Calu3 (cell line): Measurements from ENCODE around the gene CENPH. TPM values are rescaled to one million over a fixed set of nuclear protein-coding genes. Genes with fewer than 3 reads are reported as not detected.

Source experiments
- BruUV-seq: library from RNA; stranded (reverse); fragments of 400-500 nt; replicated peaks from 2 replicates; lab custom pipeline; 2021; lab: Mats Ljungman, UMichigan
- CTCF ChIA-PET: fragments of 300-600 bp; sonication (Branson Sonifier 250); formaldehyde crosslinking; loops from one replicate; lab custom pipeline; 2022; ENCODE audit warnings: antibody characterized with exemption; lab: Charles Lee
- DNase-seq: peaks from one replicate; pipeline ENCODE4 v3.0.0; 2022
- H3K27ac Mint-ChIP-seq: one replicate; pipeline ENCODE4 v1.8.0; 2022; ENCODE audit warnings: mixed read lengths; ENCODE audit not compliant: unreplicated experiment
- H3K27me3 Mint-ChIP-seq: one replicate; pipeline ENCODE4 v1.8.0; 2022; ENCODE audit warnings: mixed read lengths; ENCODE audit not compliant: unreplicated experiment
- H3K36me3 Mint-ChIP-seq: one replicate; pipeline ENCODE4 v1.8.0; 2022; ENCODE audit warnings: mild to moderate bottlenecking, moderate library complexity, mixed read lengths; ENCODE audit not compliant: insufficient read depth, unreplicated experiment
- H3K4me1 Mint-ChIP-seq: one replicate; pipeline ENCODE4 v1.8.0; 2022; ENCODE audit warnings: mild to moderate bottlenecking, low read depth, mixed read lengths; ENCODE audit not compliant: unreplicated experiment
- H3K4me3 Mint-ChIP-seq: one replicate; pipeline ENCODE4 v1.8.0; 2022; ENCODE audit warnings: mild to moderate bottlenecking, low read depth, moderate library complexity, mixed read lengths; ENCODE audit not compliant: unreplicated experiment
- H3K9me3 Mint-ChIP-seq: one replicate; pipeline ENCODE4 v1.8.0; 2022; ENCODE audit warnings: low read depth, mixed read lengths; ENCODE audit not compliant: unreplicated experiment
- CTCF ChIP-seq: fragments of 200-600 bp; IDR thresholded peaks from one replicate; pipeline ENCODE4 v1.8.0; 2022; ENCODE audit warnings: antibody characterized with exemption; ENCODE audit not compliant: unreplicated experiment
- intact Hi-C: fragments of 100-400 bp; cut with micrococcal nuclease; formaldehyde crosslinking; loops from one replicate; pipeline ENCODE4 v1.10.0; 2022; ENCODE audit not compliant: unreplicated experiment
- total RNA-seq: library from RNA; stranded (reverse); gene quantifications from 2 replicates; pipeline ENCODE4 v1.2.3, GENCODE V29; 2022

The CENPH gene
- total RNA-seq, 1 experiment from 2014 or later, result 17.0 TPM

GRCh38 chr5:69160651-69161050 lies 28.7 kb upstream of the CENPH start:
- intact Hi-C loops, result loop anchor here (10.0 kb wide), 1 partner anchor 66 kb away; the partner anchor contains the start of gene SLC30A5
- TF ChIP-seq CTCF, result no peak
- no peak for DNase-seq
- CTCF ChIA-PET, result no interaction called here
- no peak overlapping the region for H3K27ac Mint-ChIP-seq
- no peaks in the 10 kb centered on the region for H3K9me3 Mint-ChIP-seq
- no peak overlapping the region for H3K4me3 Mint-ChIP-seq
- BruUV-seq, result no TSS peak
- peaks cover 4% of the 10 kb centered on the region for H3K36me3 Mint-ChIP-seq
- peaks cover under 1% of the 10 kb centered on the region for H3K4me1 Mint-ChIP-seq
- no peaks in the 10 kb centered on the region for H3K27me3 Mint-ChIP-seq

GRCh38 chr5:69166686-69167492 lies 22.5 kb upstream of the CENPH start, which contains the start of gene CCNB1:
Gene CCNB1 (plus strand): TSS chr5:69167150. CDS start chr5:69167263, 113 bp downstream.
- Mint-ChIP-seq H3K27ac (peak within 1 kb of the TSS; percentile 93), H3K4me3 (peak within 1 kb of the TSS; percentile 98), H3K27me3 (no peaks in the 10 kb centered on the region), H3K4me1 (peaks cover 13% of the 10 kb centered on the region), H3K9me3 (no peaks in the 10 kb centered on the region), H3K36me3 (peaks cover 39% of the 10 kb centered on the region)
- peak; percentile 99 for DNase-seq
- CTCF ChIA-PET, result interaction anchor here (0.5 to 1.1 kb wide), 6 partner anchors 9 to 104 kb away, joined by 3 to 4 read pairs (median 3); partner anchors contain the start of gene SLC30A5
- BruUV-seq, result no TSS peak
- intact Hi-C loops, result loop anchor here (10.0 kb wide), 1 partner anchor 72 kb away; the partner anchor contains the start of gene SLC30A5
- no peak for TF ChIP-seq CTCF

- peaks cover 45% of the 10 kb centered on the region for H3K36me3 Mint-ChIP-seq
- no TSS peak for BruUV-seq
These were observed 21.9 kb upstream of the CENPH start for GRCh38 chr5:69167493-69167855.

GRCh38 chr5:69167929-69168328 lies 21.5 kb upstream of the CENPH start:
- TF ChIP-seq CTCF, result no peak
- H3K27me3 Mint-ChIP-seq, result no peaks in the 10 kb centered on the region
- H3K27ac Mint-ChIP-seq, result peak overlapping the region; percentile 93
- peak overlapping the region; percentile 98 for H3K4me3 Mint-ChIP-seq
- intact Hi-C loops, result loop anchor here (10.0 kb wide), 1 partner anchor 73 kb away; the partner anchor contains the start of gene SLC30A5
- no peaks in the 10 kb centered on the region for H3K9me3 Mint-ChIP-seq
- TSS peak; percentile 43 for BruUV-seq
- H3K4me1 Mint-ChIP-seq, result peaks cover 13% of the 10 kb centered on the region
- peaks cover 50% of the 10 kb centered on the region for H3K36me3 Mint-ChIP-seq
- no peak for DNase-seq
- CTCF ChIA-PET, result no interaction called here

More at GRCh38 chr5:69167493-69167855, 21.9 kb upstream of the CENPH start:
- intact Hi-C loops, result loop anchor here (10.0 kb wide), 1 partner anchor 73 kb away; the partner anchor contains the start of gene SLC30A5
- Mint-ChIP-seq H3K4me3 (peak overlapping the region; percentile 98), H3K27me3 (no peaks in the 10 kb centered on the region), H3K9me3 (no peaks in the 10 kb centered on the region), H3K27ac (peak overlapping the region; percentile 93), H3K4me1 (peaks cover 13% of the 10 kb centered on the region)
- no peak for DNase-seq
- CTCF ChIA-PET, result interaction anchor here (0.5 kb wide), 1 partner anchor 9 kb away, joined by 3 read pairs; no protein-coding TSS in a partner anchor
- TF ChIP-seq CTCF, result no peak
